KMS-11 (cell line): Measurements from ENCODE around the gene ELOVL7.

Experiments
- H2AFZ ChIP-seq: fragments of 200-600 bp; sonication (generic); 2 replicates; pipeline ENCODE4 v1.6.1; 2016; ENCODE audit warnings: antibody characterized with exemption, mixed run types, low read depth
- H3K27ac ChIP-seq: fragments of 200-600 bp; sonication (generic); 2 replicates; pipeline ENCODE4 v1.6.1; 2016; ENCODE audit warnings: mild to moderate bottlenecking, mixed run types
- H3K27me3 ChIP-seq: fragments of 200-600 bp; sonication (generic); 2 replicates; pipeline ENCODE4 v1.6.1; 2017; ENCODE audit warnings: mild to moderate bottlenecking, low read depth, mixed run types, moderate library complexity; ENCODE audit not compliant: insufficient read depth
- H3K36me3 ChIP-seq: fragments of 200-600 bp; sonication (generic); 2 replicates; pipeline ENCODE4 v1.6.1; 2017; ENCODE audit warnings: mild to moderate bottlenecking, mixed run types; ENCODE audit not compliant: insufficient read depth
- H3K4me1 ChIP-seq: fragments of 200-600 bp; sonication (generic); 2 replicates; pipeline ENCODE4 v1.6.1; 2016; ENCODE audit warnings: mild to moderate bottlenecking, low read depth, mixed run types; ENCODE audit not compliant: poor library complexity, severe bottlenecking
- H3K4me2 ChIP-seq: fragments of 200-600 bp; sonication (generic); 2 replicates; pipeline ENCODE4 v1.7.0; 2016; ENCODE audit warnings: mild to moderate bottlenecking, mixed run types
- H3K4me3 ChIP-seq: fragments of 200-600 bp; sonication (generic); IDR thresholded peaks from 2 replicates; pipeline ENCODE4 v1.6.1; 2017; ENCODE audit warnings: low read depth, low read length, mixed read lengths; ENCODE audit not compliant: insufficient read depth
- H3K79me2 ChIP-seq: fragments of 200-600 bp; sonication (generic); 2 replicates; pipeline ENCODE4 v1.6.1; 2016; ENCODE audit warnings: low read depth, mixed run types; ENCODE audit not compliant: insufficient read depth
- H3K9ac ChIP-seq: fragments of 200-600 bp; sonication (generic); 2 replicates; pipeline ENCODE4 v1.6.1; 2016; ENCODE audit warnings: mild to moderate bottlenecking, mixed run types
- H4K20me1 ChIP-seq: fragments of 200-600 bp; sonication (generic); 2 replicates; pipeline ENCODE4 v1.6.1; 2016; ENCODE audit warnings: mild to moderate bottlenecking, mixed run types; ENCODE audit not compliant: insufficient read depth
- TF ChIP-seq, protein P1 (sequence below): fragments of 200-600 bp; sonication (generic); conservative IDR thresholded peaks from 2 replicates; pipeline ENCODE4 v1.6.1; 2017; ENCODE audit warnings: low read depth, mild to moderate bottlenecking, antibody characterized with exemption, low read length, moderate library complexity, mixed read lengths

ELOVL7 gene

GRCh38 chr5:60887746-60888145 is 43.7 kb upstream of the ELOVL7 start:
- Histone ChIP-seq H4K20me1 (no peaks in the 10 kb centered on the region), H3K9ac (no peak overlapping the region), H3K4me2 (no peak overlapping the region), H3K27ac (no peak overlapping the region), H3K79me2 (no peaks in the 10 kb centered on the region), H2AFZ (no peak overlapping the region), H3K4me3 (no peak overlapping the region), H3K36me3 (no peaks in the 10 kb centered on the region), H3K4me1 (no peaks in the 10 kb centered on the region), H3K27me3 (no peaks in the 10 kb centered on the region)
- TF ChIP-seq, protein P1, sequence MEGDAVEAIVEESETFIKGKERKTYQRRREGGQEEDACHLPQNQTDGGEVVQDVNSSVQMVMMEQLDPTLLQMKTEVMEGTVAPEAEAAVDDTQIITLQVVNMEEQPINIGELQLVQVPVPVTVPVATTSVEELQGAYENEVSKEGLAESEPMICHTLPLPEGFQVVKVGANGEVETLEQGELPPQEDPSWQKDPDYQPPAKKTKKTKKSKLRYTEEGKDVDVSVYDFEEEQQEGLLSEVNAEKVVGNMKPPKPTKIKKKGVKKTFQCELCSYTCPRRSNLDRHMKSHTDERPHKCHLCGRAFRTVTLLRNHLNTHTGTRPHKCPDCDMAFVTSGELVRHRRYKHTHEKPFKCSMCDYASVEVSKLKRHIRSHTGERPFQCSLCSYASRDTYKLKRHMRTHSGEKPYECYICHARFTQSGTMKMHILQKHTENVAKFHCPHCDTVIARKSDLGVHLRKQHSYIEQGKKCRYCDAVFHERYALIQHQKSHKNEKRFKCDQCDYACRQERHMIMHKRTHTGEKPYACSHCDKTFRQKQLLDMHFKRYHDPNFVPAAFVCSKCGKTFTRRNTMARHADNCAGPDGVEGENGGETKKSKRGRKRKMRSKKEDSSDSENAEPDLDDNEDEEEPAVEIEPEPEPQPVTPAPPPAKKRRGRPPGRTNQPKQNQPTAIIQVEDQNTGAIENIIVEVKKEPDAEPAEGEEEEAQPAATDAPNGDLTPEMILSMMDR, result no peak

- Histone ChIP-seq H3K79me2 (no peaks in the 10 kb centered on the region), H3K4me1 (no peaks in the 10 kb centered on the region), H4K20me1 (no peaks in the 10 kb centered on the region), H3K27me3 (no peaks in the 10 kb centered on the region), H3K9ac (no peak overlapping the region), H3K27ac (no peak overlapping the region), H2AFZ (no peak overlapping the region), H3K4me2 (no peak overlapping the region), H3K4me3 (no peak overlapping the region), H3K36me3 (no peaks in the 10 kb centered on the region)
- TF ChIP-seq, protein P1, result no peak
These were observed 43.0 kb upstream of the ELOVL7 start for GRCh38 chr5:60887096-60887495.

- no peaks in the 10 kb centered on the region for H3K36me3 ChIP-seq
- no peak overlapping the region for H3K4me2 ChIP-seq
These were observed 42.1 kb upstream of the ELOVL7 start for GRCh38 chr5:60886158-60886557.

GRCh38 chr5:60883229-60883628 is 39.2 kb upstream of the ELOVL7 start:
- Histone ChIP-seq H3K4me1 (no peaks in the 10 kb centered on the region), H2AFZ (no peak overlapping the region), H3K9ac (no peak overlapping the region), H3K27ac (no peak overlapping the region), H3K4me3 (no peak overlapping the region), H3K36me3 (no peaks in the 10 kb centered on the region), H4K20me1 (no peaks in the 10 kb centered on the region), H3K79me2 (no peaks in the 10 kb centered on the region), H3K27me3 (no peaks in the 10 kb centered on the region), H3K4me2 (no peak overlapping the region)
- TF ChIP-seq, protein P1, result peak; percentile 67

More at GRCh38 chr5:60886158-60886557, 42.1 kb upstream of the ELOVL7 start:
- TF ChIP-seq, protein P1, result no peak
- Histone ChIP-seq H3K4me1 (no peaks in the 10 kb centered on the region), H3K4me3 (no peak overlapping the region), H2AFZ (no peak overlapping the region), H4K20me1 (no peaks in the 10 kb centered on the region), H3K27ac (no peak overlapping the region), H3K27me3 (no peaks in the 10 kb centered on the region), H3K79me2 (no peaks in the 10 kb centered on the region), H3K9ac (no peak overlapping the region)
